Measurements from ENCODE around the gene PRLR. TPM values are rescaled to one million over a fixed set of nuclear protein-coding genes. Genes with fewer than 3 reads are reported as not detected.
"Not testable (repeated sequence)": the region's sequence is repeated elsewhere in the genome, so short reads cannot be mapped to it uniquely, and the experiment has no call there.

The PRLR gene
- total and polyA plus RNA-seq, 2 of the 8 experiments (the other 6 are each of a cell fraction or from before 2014, with no cell fraction given): 0.53 to 2.5 TPM

GRCh38 chr5:35187621-35188020, 42.7 kb downstream of the PRLR start:
- H2BK12ac ChIP-seq (ENCODE audit: low read depth, low read length); H3K18ac ChIP-seq (ENCODE audit: extremely low read depth, low read length); H3K23ac ChIP-seq (ENCODE audit: insufficient read length); H3K9ac ChIP-seq (replicated peaks in 1 of 4; ENCODE audit: extremely low read depth in 1 of 4, low read depth in 3 of 4, low read length in 3 of 4); H4K91ac ChIP-seq (replicated peaks; ENCODE audit: insufficient read length, low read length); H2BK5ac ChIP-seq (ENCODE audit: low read depth, low read length); H4K20me1 ChIP-seq (replicated peaks in 1 of 2; ENCODE audit: control insufficient read depth in 1 of 2, insufficient read depth in 2 of 2, low read length in 2 of 2); H3K79me2 ChIP-seq (ENCODE audit: control insufficient read depth in 1 of 2, insufficient read depth in 2 of 2, low read length in 2 of 2); H3K4me2 ChIP-seq (ENCODE audit: insufficient read depth in 1 of 2, low read depth in 2 of 2, low read length in 2 of 2); H3K36me3 ChIP-seq (ENCODE audit: control insufficient read depth in 2 of 4, insufficient read depth in 4 of 4, low read length in 3 of 4); H2BK15ac ChIP-seq (ENCODE audit: low read length); H4K5ac ChIP-seq (ENCODE audit: insufficient read length, low read depth, low read length); H3K4me3 ChIP-seq (ENCODE audit: extremely low read depth in 1 of 4, insufficient read depth in 2 of 4, low read depth in 3 of 4, low read length in 4 of 4); H3K27ac ChIP-seq (ENCODE audit: low read depth, low read length); H2AK5ac ChIP-seq (ENCODE audit: low read depth, low read length); H3K4me1 ChIP-seq (replicated peaks in 1 of 4; ENCODE audit: control insufficient read depth in 3 of 4, insufficient read depth in 4 of 4, low read length in 3 of 4); POLR2A ChIA-PET (ENCODE audit: partially characterized antibody); H3K9me3 ChIP-seq (ENCODE audit: insufficient read depth in 2 of 2, low read depth in 1 of 2, low read length in 1 of 2); DNase-seq (ENCODE audit: low read depth in 1 of 2, low spot score in 2 of 2); H3K79me1 ChIP-seq (ENCODE audit: low read depth, low read length); H3K4ac ChIP-seq (replicated peaks; ENCODE audit: insufficient read length, low read depth, low read length); FAIRE-seq; H3K23me2 ChIP-seq (ENCODE audit: low read depth, low read length); H2BK20ac ChIP-seq (ENCODE audit: low read length); H4K8ac ChIP-seq (ENCODE audit: extremely low read depth, insufficient read depth, low read length); H3K27me3 ChIP-seq (replicated peaks in 1 of 4; ENCODE audit: control insufficient read depth in 3 of 4, extremely low read depth in 1 of 4, insufficient read depth in 3 of 4, low read length in 3 of 4); H2AFZ ChIP-seq (ENCODE audit: low read length); H3K56ac ChIP-seq (replicated peaks; ENCODE audit: insufficient read length, low read depth, low read length); H3K14ac ChIP-seq (ENCODE audit: insufficient read length); H2BK120ac ChIP-seq (replicated peaks; ENCODE audit: low read depth, low read length): not testable (repeated sequence)
- 94% methylated on average over 3 of the region's 3 CpGs; no CpG with 5 or more reads in 1 of the 2 experiments for WGBS, 2 experiments (ENCODE audit: extremely low coverage in 1 of 2, insufficient coverage in 1 of 2, insufficient read length in 1 of 2, insufficient replicate concordance in 2 of 2, low coverage in 1 of 2, low lambda C conversion rate in 2 of 2, missing lambda C conversion rate in 1 of 2)
- CTCF ChIA-PET (ENCODE audit: partially characterized antibody): interaction anchor here (0.9 to 3.1 kb wide), 6 partner anchors 12 to 151 kb away, joined by 3 to 13 read pairs (median 6); no protein-coding TSS in a partner anchor
